ENCODE results near the gene SF3A1. TPM values are rescaled to one million over a fixed set of nuclear protein-coding genes. Genes with fewer than 3 reads are reported as not detected.

SF3A1 gene
- total RNA-seq, 1 donor from 2014 or later, result 115 TPM

- Mint-ChIP-seq H3K36me3 (ENCODE audit: low read depth) (peaks cover 6% of the 10 kb centered on the region), H3K4me3 (ENCODE audit: unreplicated experiment) (no peak overlapping the region), H3K9me3 (ENCODE audit: low read depth) (no peaks in the 10 kb centered on the region), H3K27me3 (ENCODE audit: low read depth) (no peaks in the 10 kb centered on the region), H3K4me1 (ENCODE audit: low read depth) (peaks cover 61% of the 10 kb centered on the region), H3K27ac (ENCODE audit: unreplicated experiment) (no peak overlapping the region)
- no peak for TF ChIP-seq CTCF (IDR thresholded peaks at IDR 0.05)
- DNase-seq (ENCODE audit: low spot score), result no peak
These were observed 35.2 kb downstream of the SF3A1 start for GRCh38 chr22:30321461-30321860.

DNA sequence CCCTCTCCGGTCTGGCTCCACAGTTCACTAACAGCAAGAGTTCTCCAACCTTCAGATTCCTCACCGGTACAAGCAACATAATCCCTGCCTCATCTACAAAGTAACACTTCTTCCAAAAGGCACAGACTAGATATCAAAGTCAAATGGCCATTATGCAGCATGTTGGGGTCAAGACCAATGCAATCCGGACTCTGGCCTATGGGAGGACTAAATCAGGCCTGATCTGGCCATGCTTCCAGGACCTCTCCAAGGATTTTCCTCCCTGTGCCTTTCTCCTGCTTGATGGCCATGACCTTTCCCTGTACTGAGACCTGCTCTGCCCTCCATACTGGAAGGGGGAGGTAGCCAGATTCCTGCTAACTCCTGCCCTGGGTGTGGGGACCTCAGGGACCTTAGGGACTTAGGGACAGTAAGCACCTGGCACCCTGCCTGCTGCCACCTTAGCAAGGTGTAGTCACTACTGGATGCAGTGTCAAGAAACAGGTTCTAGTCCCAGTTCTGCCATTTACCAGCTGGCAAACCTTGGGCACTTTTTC, 36.6 kb downstream of the SF3A1 start:
- no peak overlapping the region for H3K27ac Mint-ChIP-seq (ENCODE audit: unreplicated experiment)
- DNase-seq (ENCODE audit: low spot score), result no peak
- no peaks in the 10 kb centered on the region for H3K27me3 Mint-ChIP-seq (ENCODE audit: low read depth)
- peaks cover 6% of the 10 kb centered on the region for H3K36me3 Mint-ChIP-seq (ENCODE audit: low read depth)
- TF ChIP-seq CTCF (IDR thresholded peaks at IDR 0.05), result no peak
- no peak overlapping the region for H3K4me3 Mint-ChIP-seq (ENCODE audit: unreplicated experiment)
- H3K4me1 Mint-ChIP-seq (ENCODE audit: low read depth), result peaks cover 60% of the 10 kb centered on the region
- no peaks in the 10 kb centered on the region for H3K9me3 Mint-ChIP-seq (ENCODE audit: low read depth)

- no peak overlapping the region for H3K4me3 Mint-ChIP-seq (ENCODE audit: unreplicated experiment)
- H3K27ac Mint-ChIP-seq (ENCODE audit: unreplicated experiment), result no peak overlapping the region
- H3K27me3 Mint-ChIP-seq (ENCODE audit: low read depth), result no peaks in the 10 kb centered on the region
- no peaks in the 10 kb centered on the region for H3K9me3 Mint-ChIP-seq (ENCODE audit: low read depth)
- TF ChIP-seq CTCF (IDR thresholded peaks at IDR 0.05), result no peak
- H3K4me1 Mint-ChIP-seq (ENCODE audit: low read depth), result peaks cover 55% of the 10 kb centered on the region
- no peak for DNase-seq (ENCODE audit: low spot score)
- H3K36me3 Mint-ChIP-seq (ENCODE audit: low read depth), result peaks cover 6% of the 10 kb centered on the region
These were observed 37.8 kb downstream of the SF3A1 start for GRCh38 chr22:30318799-30319419.

DNA sequence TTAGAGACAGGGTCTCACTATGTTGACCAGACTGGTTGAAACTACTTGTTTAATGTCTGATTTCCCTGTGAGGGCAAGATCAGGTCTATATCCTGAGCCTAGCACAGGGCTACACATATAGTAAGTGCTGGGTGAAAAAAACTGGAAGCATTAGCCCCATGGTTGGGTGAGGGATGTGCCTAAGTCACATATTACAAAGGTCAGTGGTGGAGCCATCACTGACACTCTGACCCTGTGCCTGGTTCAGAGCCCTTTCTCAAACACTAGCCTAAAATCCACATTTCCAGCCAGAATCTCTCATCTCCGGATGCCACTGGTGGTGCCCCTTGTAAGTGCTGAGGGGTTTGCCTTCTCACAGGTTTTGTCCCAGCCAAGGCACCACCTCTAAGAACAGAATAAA, 38.9 kb downstream of the SF3A1 start:
- DNase-seq (ENCODE audit: low spot score), result no peak
- Mint-ChIP-seq H3K9me3 (ENCODE audit: low read depth) (no peaks in the 10 kb centered on the region), H3K36me3 (ENCODE audit: low read depth) (peaks cover 6% of the 10 kb centered on the region), H3K4me1 (ENCODE audit: low read depth) (peaks cover 56% of the 10 kb centered on the region), H3K27me3 (ENCODE audit: low read depth) (no peaks in the 10 kb centered on the region), H3K4me3 (ENCODE audit: unreplicated experiment) (no peak overlapping the region), H3K27ac (ENCODE audit: unreplicated experiment) (no peak overlapping the region)
- TF ChIP-seq CTCF (IDR thresholded peaks at IDR 0.05), result no peak

- no peak for DNase-seq (ENCODE audit: low spot score)
- Mint-ChIP-seq H3K4me1 (ENCODE audit: low read depth) (peaks cover 65% of the 10 kb centered on the region), H3K9me3 (ENCODE audit: low read depth) (no peaks in the 10 kb centered on the region), H3K4me3 (ENCODE audit: unreplicated experiment) (no peak overlapping the region), H3K27ac (ENCODE audit: unreplicated experiment) (no peak overlapping the region), H3K36me3 (ENCODE audit: low read depth) (peaks cover 6% of the 10 kb centered on the region), H3K27me3 (ENCODE audit: low read depth) (no peaks in the 10 kb centered on the region)
- no peak for TF ChIP-seq CTCF (IDR thresholded peaks at IDR 0.05)
These were observed 40.6 kb downstream of the SF3A1 start for GRCh38 chr22:30315962-30316576.
